GM19455 (cell line): ENCODE data around the gene YBX1.

ENCODE experiments used
- ATAC-seq: cut with Tn5 transposase; IDR thresholded peaks from one replicate; pipeline ENCODE4 v1.9.1; 2021; ENCODE audit not compliant: unreplicated experiment

YBX1 gene

DNA sequence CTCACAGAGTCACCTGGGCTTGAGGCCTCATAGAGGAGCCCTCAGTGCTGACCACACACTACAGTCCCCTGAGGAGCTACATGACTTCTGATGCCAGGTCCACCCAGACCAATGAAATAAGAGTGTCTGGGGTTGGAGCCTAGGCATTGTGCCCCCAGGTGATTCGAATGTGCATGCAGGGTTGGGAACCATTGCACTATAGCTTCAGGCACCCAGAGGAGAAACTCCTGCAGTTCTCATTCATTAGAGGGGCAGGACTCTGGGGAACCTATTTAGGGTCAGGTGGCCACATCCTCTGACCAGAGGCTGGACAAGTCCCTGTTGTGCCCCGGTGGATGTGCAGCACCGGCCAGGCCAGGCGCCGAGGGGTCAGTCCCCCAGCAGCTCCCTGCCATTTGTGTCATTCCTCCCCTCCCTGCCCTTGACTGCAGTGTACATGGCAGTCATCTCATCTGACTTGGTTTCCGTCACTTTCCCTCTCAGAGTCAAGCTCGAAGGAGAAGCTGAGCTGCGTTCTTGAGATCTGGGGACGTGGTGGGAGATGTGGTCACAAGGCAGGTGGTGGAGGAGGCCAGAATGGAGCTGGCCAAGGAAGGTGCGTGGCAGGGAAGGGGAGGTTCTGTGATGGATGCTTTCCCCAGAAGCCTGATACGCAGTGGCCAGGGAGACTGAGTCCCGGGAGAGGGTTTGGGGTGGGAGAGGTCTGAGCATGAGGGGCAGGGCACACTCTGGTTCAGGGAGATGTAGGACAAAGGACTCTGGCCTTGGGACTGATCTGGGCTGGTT, 51.4 kb downstream of the YBX1 start:
- no peak for ATAC-seq

DNA sequence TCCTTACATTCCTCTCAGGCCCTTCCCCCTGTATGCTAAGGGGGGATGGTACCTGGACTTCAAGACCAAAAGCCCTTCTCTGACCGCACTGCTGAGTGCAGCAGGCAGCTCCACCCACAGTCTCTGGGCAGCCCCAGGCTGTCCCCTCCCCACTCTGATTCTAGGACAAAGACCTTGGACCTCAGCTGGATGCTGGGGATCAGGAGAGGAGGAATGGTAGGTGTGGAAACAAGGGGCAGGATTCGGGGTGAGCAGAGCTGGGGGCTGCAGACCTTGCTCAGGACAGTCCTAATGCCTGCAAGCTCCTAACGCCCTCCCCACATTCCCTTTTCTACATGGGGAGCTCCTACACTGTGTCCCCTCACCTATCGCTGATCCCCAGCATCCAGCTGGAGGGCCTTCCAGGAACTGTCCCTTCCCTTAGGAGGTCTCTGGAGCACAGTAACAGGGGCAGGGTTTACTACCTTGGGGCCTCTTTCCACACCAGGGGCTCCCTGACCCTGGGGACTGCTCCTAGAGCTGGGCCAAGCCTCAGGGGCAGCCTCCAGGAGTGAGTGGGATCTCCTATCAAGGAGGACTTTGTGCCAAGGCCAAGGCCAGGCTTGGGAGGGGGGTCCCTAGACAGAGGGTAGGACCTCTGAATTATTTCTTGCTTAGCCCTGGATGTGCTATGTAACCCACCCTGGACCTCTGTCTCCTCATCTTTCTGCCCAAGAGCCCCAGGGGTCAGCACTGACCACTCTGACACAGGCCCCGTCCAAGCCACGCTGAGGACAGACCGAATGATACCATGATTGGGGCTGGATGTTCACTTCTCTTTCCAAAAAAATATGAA, 52.2 kb downstream of the YBX1 start:
- ATAC-seq = no peak

DNA sequence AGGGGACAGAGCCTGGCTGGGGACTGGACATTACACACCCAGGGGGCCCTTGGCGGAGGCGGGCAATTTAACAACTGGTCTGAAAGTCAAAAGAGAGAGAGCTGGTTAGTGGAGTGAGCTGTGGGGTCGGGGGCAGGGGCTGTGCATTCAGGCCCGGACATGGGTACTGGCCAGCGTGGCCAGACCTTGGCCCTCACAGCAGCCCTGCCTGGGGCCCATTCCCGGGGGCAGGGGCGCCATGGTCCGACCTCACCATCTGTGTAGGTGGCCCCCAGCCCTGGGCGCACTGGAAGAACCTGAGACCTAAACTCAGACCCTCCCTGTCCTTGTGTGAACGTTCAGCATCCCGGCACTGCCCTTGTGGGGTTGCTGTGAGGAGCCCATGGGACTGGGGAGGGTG, 52.8 kb downstream of the YBX1 start:
- ATAC-seq = no peak

DNA sequence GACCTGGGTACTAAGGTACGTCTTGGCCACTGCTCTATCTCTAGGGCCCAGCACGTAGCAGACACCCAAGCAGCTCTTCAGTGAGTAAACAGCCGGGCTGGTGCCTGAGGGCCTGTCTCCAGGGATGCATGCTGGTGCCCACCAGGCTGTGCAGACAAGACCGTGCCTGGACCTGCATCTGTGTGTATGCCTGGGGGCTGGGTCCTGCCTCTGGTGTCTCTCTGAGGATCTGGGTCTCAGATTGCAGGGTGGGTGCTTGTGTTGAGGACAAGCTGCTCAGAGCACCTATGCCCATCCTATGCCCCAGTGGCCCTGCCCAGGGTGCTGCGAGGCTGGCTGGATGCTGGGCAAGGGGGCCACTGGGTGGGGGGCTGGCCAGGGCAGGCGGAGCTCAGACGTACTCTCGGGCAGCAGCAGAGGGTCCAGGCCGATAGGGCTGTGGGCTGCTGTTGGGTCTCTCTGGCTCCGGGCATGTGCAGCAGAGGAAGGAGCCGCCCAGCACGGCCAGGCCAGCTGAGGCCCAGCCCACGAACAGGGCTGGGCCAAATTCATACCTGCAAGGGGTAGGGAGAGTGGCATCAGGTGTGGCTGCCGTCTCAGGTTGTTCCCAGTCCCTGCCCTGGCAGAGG, 53.4 kb downstream of the YBX1 start:
- no peak for ATAC-seq

DNA sequence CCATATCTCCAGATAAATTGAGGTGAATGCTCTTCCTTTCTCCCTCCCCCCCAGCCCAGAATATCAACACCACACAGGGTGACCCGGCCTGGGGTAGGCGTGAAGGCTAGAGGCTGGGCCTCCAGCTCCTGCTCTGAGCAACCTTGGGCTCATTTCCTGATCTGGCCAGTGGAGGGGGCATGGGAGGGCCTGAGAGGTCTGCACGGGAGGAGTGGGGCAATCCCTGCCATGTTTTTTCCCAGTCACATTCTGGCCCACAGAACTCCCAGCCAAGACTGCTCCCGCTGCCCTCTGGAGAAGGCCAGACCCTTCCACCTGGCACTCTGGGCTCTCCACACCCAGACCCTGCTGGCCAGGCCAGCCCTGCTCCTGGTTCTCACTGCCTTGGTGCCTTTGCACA, 53.9 kb downstream of the YBX1 start:
- ATAC-seq = no peak

DNA sequence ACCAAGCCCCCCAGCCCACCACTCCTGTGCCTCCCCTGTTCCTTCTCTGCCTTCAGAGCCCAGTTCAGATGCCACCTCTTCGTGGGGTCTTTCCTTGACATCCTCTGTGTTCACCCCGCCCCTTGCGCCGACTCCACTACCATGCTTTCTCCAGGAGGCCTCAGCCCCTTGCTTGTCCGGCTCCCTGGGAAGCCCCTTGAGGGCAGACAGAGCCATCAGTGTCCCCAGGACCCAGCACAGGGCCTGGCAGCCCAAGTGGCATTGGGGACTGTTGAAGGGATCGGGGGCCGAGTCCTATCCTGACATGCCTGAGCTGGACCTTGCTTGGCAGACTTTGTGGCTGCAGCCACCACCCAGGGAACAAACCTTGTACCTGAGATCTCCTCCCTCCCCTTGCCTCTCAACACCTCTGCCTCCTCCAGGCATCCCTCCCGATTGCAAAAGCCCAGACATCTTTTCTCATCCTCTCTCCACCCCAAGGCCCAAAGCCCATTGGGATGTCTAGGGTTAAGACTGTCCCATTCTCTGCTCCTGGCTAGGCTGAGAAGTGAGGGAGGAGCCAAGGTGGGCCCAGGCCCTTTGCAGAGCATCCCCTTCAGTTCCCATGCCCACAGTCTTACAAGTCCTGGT, 54.5 kb downstream of the YBX1 start:
- no peak for ATAC-seq

DNA sequence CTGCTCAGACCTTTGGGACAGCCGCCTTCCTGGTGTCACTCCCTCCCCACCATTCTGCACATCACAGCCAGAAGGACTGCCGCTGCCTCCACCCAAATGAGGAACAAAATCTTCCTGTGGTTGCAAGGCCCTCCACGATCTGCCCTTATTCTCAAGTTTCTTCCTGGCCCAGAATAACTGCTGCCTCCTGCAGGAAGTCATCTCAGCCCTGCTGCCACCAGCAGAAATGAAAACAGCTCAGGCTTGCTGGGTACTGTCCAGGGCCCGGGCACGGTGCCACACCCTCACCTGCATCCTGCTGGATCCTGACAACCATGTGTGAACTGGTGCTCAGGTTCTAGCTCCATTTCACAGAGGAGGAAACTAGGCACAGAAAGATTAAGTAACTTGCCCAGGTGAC, 55.0 kb downstream of the YBX1 start:
- no peak for ATAC-seq

DNA sequence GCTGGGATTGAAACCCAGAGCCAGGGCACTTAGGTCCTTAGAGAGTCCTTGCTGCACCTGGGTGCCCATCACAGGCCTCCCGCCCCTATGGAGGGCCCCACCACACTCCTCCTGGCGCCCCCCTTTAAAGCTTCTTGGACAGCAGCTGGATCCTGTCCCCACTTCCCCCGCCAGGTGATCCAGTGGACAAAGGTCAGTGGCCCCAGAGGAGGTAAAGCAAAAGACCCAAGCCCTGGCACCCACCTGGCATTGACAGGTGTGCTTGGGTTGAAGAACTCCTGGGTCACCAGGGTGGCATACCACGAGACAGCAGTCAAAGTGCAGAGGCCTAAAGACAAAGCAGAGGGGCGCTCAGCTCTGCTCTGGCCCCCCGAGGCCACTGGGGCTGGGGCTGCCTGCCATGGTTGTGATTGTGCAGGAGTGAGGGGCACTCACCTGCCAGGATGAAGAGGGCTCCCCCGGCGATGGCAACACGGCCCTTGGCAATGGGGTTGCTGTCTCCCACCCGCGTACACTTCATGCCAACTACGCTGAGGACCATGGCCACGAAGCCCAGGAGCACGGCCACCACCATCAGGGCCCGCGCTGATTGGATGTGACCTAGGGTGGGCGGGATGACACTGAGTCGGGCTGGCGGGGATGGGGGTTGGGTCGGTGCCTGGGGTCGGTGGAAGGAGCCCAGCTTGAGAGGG, 55.9 kb downstream of the YBX1 start:
- ATAC-seq = no peak

DNA sequence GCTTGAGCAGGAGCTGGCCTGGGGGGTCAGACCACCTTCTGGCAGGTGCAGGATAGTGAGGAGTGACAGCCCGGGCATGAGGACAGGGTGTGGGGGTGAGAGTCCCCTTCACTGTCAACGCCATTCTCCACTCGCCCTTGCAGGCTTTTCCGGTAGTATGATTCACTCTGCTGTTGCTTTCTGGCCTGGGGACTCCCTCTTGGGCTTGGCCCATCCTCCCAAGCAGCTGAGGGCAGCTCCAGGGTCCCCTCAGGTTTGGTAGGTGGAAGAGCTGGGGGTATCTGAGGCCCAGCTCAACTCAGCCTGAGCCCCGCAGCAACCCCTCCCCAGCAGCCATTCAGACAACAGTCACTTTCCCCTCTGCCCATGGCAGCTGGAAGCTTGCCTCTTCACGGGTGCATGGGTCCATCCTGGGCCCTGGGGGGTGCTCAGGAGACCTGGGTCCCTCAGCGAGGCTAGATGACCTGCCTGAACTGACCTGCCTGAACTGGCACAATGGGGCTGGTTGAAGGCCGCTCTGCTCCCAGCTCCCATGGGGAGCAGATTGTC, 56.5 kb downstream of the YBX1 start:
- ATAC-seq = no peak

DNA sequence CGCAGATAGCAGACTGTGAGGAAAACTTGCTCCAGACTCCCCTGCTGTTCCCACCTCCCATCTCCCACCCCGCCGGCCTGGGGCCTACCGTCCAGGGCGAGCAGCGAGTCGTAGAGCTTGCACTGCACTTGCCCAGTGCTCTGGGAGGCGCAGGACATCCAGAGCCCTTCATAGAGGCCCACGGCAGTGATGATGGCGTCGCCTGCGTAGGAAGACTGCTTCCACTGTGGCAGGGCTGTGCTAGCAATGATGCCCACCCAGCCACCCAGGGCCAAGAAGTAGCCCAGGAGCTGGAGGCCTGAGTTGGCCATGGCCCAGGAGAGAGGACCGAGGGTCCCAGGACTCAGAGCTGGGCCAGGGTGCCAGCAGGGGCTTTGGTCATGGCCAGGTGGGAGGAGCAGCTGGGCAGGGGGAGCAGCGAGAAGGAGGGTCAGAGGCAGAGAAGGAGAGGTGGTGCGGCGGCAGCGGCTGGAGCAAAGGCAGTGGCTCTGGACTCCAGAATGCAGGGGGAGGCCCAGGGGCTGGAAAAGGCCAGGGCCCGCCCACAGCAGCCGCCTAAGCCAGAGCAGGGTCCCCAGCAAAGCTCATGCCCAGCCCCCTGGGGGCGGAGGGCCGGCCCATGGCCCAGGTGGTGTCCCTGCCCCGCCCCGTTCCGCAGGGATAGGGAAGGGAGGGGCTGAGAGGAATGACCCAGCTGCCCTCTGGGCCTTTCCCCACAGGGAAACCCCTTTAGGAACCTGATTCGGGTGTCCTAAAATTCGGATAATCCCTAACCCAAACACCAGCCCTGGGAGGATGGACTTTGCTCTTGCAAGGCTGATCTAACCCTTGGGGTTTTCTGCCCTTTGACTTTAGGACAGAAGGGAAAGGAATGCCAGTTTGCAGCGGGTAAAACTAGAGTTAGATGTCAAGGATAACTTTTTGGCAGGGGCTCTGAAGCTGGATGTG, 57.8 kb downstream of the YBX1 start, which contains the start of gene CLDN19:
Gene CLDN19, minus strand, starts transcription at position 484 of the 948 bp plus-strand sequence. Its CDS starts 173 bp downstream, at position 311.
- ATAC-seq = no peak

DNA sequence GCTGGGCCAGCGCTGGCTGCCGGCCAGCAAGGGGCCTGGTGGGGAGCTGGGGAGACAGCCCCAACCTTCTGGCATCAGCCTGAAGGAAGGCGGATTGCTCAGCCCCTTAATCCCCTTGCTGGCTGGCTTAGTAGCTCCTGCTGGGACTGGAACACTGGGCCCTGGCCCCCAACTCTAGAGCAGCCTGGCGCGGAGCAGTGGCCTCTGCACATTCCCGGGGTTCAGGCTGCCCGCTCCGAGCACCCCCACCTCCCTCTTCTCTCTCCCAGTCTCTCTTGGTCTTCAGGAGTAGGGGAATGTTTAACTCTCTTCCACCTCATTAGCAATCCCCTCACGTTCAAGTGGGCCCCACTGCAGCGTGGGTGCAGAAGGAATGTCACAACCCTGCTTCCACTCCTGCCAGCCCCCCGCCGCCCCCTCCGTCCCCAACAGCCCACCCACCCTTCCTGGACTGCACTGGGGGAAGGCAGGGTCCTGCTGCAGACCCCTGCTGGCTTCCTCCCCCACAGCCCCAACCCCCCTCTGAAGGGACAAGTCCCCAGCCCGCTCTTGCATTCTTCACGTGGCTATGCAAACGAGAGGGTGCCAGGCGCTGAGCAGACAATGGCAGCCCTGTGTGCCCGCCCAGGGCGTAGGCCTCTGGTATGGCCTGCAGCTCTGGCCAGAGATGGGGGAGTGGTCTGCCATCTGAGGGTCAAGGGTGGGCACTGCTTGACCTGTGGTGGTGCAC, 58.8 kb downstream of the YBX1 start:
- ATAC-seq = no peak

DNA sequence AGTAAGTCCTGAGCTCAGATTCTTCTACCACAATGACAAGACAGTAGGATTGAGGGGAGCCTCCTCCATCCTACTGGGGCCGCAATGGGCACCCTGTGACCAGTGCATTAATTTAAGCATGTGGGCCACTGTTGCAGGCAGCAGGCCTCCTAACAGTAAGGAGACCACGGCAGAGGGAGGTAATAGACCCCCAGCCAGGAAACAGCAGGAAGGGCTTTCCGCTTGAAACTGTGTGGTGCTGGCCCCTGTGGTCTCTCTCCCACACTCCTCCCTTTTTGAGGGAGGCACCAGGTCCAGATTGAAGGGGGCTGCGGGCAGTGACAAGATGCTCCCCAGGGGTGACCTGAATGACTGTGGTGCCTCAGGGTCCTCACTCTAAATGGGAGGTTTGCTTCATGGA, 59.5 kb downstream of the YBX1 start:
- no peak for ATAC-seq

DNA sequence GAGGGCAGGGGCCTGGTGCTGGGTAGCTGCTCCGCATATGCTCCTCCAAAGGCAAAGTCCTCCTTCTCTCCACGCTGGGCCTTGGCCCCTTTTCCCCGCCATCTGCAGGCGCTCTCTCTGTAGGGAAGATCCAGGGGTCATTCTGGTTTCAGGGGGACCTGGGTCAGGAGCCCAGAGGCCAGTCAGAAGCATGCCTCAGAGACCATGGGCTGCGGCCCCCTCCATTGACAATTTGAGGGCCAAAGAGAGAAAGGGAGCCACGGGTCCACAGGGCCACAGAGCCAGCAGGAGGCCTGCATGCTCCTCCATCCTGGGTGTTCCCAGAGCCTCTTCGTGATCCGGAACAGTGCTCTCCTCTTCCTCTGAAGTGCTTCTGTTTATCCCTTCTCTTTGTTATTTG, 59.9 kb downstream of the YBX1 start:
- ATAC-seq = no peak

DNA sequence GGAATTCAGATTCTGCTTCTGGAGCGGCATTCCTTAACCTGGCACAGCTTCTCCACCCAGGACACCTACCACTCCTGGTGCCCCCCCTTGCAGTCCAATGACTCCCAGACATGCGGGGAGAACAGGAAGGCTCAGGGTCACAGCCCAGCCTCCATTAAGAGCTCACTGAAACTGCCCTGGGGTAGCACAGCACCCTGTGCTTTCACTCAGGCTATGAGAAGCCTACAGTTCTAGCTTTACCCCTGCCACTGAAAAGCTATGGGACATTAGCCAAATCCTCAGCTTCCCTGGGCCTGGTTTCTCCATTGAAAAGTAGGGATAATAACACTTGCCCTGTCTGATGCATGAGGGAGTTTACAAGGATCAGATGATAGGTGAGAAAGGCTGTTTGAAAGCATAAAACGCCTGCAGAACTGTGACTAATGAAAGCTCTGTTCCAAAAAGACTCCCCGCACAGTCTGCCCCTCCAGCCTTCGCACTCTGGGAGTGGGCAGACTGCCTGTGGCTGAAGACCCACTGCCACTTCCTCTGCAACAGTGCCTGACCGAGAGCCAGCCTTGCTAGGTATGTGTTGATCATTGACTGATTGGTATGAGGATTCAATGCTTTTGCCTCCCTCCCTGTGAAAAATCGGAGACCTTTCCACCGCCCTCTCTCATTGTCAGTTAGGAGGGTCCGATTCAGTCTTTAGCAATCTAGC, 60.5 kb downstream of the YBX1 start:
- no peak for ATAC-seq

DNA sequence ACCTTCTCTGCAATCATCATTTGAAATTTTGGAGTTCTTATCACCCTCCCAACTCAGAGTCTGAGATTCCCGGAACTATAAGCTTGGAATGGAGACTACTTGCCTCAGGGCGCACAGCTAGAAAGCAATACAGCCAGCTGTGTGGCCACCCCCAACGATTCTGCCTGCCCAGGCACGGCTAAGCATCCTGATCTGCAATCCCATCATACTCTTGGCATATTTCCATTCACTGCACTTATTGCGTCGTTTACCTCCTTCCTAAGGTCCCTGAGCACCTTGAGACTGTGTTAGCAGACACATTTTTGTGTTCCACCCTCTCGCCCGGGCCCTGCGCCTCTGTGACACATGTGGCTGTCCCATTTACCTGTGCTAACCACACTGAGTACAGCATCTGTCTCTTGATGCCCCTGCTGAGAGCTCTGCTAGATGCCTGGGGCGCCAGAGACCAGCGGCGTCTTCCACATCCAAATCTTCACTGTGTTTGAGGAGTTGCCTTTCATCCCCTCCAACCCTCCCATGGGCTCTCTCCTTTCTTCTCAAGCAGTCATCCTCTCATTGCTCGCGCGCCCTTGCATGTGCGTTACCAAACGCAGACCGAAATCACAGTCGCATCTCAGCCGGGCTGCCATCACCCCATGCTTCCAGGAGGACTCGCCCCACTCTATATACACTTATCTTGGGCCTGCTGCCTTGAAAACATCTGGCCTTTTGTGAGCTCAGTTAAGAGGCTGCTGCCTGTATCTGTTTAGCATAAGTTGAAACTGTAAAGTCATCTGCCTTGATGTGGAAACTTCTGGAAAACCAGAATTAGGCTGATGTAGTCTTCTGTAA, 61.3 kb downstream of the YBX1 start:
- ATAC-seq = no peak

DNA sequence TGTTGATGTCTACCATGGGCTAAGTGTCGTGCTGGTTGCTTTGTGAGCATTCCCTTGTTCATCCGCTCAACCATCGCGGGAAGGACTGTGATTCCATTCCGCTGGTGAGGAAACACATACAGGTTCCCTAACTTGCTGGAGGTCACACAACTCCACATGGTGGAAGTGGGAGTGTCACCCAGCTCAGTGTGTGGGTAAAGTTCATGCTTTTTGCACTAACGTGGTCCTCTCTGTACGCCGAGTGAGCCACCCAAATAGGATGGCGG, 61.9 kb downstream of the YBX1 start:
- ATAC-seq = no peak

DNA sequence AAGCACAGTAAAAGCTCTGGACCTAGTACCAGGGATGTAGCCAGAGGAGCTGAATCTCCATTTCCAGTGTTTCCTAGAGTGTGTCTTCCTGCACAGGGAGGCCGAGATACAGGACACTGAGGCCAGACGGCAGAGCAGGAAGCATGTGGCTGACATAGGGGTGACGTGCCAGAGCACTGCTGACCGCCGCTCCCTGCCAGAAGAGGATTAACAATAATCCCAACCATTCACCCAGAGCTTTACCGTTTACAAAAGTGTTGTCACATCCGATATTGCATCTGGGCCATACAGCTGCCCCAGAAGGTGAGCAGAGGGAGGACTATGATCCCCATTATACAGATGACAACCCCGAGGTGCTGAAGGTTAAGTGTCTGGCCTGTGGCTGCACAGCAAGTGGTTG, 63.6 kb downstream of the YBX1 start:
- no peak for ATAC-seq
